DMS 273 (cell line): ENCODE data around the gene TAF10.

Experiments used
- DNase-seq: peaks from one replicate; lab custom pipeline; 2025; ENCODE audit not compliant: unreplicated experiment; lab: John Stamatoyannopoulos, UW

The TAF10 gene

DNA sequence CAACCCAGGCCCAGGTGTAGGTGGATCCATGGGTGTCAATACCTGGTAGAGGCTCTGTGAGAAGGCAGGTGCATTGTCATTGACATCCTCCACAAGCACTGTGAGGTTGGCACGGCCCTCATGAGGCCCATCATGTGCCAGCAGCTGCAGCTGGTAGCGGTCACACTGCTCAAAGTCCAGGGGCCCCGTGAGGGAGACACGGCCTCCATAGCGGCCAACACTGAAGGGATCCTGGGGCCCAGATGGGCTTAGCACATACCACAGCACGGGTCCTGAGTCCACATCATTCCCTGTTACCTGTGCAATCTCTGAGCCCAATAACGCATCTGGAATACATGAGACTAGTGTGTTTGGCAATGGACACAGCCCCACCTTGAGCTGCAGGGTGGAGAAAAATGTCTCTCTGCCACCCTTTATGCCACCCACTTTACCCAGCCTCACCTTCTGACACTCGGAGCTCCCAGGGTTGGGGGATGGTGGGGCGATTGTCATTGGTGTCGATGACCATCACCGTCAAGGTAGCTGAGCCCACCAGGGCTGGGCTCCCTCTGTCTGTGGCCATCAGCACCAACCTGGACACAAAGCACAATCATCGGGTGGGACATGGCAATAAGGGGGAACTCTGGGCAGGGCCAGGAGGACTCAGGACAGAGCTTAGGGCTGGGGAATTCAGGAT is 13.3 kb upstream of the TAF10 start:
- DNase-seq: no peak

DNA sequence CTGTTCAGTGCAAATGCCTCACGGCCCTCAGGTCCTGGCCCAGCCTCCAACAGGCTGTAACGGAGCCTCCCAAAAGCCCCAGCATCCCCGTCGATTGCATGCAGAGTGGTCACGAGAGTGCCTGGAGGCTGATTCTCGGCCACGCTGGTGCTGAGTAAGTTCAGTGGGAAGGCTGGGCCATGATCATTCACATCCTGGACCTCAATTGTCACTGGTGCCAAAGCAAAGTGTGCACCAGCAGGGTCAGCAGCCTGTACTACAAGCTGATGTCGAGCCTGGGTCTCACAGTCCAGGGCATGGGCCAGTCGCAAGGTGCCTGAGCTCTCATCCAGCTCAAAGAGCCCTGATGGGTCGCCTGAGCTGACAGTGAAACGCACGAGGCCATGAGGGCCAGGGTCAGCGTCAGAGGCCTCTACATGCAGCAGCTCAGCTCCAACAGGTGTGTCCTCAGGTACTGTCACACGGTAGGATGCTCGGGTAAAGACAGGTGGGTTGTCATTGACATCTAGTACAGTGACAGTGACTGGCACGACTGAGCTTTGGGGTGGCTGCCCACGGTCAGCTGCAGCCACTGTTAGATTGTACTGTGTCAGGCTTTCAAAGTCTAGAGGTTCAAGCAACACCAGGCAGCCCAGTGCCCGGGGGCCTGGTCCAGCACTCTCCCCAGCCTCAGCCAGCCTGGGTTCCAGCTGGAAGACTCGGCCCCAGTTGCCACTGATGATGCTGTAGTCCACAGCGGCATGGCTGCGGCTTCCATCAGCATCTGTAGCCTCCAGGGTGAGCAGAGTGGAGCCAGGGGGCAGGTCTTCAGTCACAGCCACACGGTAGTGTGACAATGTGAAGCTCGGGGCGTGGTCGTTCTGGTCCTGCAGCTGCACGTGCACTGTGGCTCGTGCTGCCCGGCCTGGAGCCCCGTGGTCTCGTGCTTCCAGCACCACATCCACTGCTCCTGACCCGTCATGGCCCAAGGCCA is 11.7 kb upstream of the TAF10 start:
- DNase-seq: no peak

DNA sequence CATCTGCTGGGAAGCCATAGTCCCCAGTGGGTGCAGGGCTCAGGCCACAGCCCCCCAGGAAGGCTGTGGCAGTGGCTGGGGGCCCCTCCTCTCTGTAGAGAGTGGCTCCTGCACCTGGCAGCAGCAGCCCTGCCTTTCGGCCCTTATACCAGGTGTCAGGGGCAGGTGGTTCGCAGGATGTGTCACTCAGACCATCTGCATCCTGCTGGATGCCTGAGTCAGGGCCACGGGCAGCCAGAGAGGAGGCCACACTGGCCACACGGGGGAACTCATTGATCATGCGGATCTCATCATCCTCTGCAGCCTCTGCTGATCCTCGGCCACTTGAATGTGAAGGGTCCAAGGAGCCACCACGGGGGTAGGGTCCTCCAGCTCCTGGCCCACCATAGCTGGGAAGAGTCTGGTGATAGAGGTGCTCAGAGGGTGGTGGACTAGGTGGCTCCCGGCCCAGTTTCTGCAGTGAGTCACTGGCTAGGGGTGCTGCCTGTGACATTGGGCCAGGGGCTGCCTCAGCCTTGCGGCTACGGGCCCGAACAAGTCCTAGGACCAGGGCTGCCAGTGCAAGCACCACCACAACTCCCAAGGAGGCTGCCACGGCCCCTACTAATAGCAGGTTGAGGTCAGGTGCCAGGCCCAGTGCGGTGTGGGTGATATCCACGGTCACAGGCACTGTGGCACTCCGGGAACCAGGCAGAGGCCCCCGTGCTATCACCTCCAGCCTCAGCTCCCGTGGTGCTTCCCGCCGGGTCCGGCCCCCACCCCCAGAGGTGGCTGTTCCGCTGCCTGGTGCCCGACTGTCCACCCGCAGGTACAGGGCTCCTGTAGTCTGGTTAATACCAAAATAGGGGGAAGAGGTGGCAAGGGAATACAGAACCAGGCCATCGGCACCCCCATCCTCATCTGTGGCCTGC is 10.5 kb upstream of the TAF10 start:
- no peak for DNase-seq

DNA sequence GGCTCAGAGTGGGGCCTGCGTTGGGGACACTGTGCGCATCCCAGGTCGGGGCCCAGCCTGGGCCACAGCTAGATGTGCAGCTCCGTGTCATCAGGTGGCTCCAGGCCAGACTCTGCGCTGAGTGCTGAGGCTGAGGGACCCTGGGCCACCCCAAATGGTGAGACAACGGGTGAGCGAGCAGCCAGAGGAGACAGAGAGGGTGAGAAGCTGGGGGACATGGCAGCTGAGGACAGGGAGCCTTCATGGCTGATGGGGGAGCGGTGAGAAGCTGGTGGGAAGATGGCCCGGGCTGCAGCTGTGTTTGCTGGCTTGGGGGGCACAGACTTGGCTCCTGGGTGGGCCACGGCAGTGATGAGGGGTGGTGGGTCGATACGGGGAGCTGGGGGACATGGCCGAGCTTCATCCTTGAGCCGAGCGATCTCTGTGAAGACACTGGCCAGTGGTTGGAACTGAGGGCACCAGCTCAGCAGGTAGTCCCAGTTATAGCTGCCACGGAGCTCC is 9.7 kb upstream of the TAF10 start:
- DNase-seq: no peak

- no peak for DNase-seq
Observed at GRCh38 chr11:6620636-6621035, 8.6 kb upstream of the TAF10 start.

DNA sequence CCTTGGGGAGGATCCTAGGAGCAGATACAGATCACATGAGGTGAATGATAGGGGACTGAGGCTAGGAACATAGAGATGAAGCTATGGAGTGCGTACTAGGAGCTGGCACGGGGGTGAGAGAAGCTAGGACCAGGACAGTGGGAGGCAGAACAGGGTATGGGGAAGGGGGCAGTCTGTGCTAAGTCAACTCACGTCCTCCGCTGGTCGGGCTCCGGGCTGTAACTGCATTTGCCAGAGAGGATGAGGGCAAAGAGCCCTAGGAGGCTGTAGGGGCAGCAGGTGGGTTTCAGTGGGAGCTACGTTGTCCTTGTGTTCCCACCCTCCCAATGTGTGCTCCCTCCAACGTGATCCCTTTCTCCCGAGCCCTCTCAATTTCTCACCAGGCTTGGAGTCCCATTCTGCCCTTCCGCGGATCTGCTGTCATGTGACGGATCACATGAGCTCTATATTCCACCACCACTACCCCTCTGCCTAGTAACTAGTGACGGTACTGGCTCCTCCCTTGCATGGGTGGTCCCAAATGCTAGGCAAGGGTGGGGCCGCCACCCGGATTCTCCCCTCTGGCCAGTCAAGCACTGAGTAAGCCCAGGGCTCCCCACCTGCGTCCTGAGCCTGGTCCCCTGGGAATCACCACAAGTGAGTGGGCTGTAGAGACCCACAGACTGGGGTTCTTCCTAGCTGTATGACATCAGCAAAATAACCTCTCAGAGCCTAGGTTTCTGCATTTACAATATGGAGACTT is 7.2 kb upstream of the TAF10 start, which contains the start of gene TPP1:
TSS of gene TPP1 (minus strand) at position 419 of the 742 bp plus-strand sequence. CDS start at position 397, 22 bp downstream.
- peak; percentile 94 for DNase-seq

DNA sequence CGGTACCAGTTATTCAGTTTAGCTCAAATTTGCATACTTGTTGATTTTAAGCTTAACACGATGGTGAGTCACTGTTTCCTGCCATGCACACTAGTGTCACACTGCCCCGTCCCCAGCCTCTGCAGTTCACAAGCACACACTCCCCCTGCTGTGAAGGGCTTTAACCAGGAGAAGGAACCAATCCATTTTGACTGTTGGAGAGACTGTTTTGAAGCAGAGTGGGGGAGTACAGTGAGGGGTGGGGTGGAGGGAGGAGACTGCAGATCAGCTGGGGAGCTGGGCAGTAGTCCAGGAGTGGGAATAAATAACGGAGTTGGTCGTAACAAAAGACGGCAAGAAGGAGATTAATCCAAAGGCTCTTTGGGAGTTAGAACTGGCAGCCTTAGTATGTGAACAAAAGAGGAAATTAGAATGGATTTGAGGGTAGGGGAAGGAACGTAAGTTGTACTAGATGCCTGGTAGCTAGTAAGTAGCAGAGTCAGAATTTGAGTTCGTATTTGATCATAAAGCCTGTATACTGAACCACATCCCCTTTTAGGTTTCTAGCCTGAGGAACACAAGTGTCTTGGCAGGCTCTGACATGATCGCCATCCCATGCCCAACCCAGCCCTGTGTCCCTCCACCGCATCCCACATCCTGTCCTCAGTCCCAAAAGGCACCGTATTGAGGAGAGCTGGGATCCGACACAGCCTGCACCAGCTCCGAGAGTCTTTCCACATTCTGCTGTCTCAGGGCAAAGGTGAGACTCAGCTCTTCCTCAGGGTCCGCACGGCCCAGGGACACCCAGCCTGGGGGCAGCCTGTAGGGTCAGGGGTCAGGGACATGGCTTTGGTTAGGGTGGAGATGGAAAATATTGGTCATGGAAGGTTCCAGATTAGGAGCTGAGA is 6.3 kb upstream of the TAF10 start:
- peak; percentile 10 for DNase-seq

DNA sequence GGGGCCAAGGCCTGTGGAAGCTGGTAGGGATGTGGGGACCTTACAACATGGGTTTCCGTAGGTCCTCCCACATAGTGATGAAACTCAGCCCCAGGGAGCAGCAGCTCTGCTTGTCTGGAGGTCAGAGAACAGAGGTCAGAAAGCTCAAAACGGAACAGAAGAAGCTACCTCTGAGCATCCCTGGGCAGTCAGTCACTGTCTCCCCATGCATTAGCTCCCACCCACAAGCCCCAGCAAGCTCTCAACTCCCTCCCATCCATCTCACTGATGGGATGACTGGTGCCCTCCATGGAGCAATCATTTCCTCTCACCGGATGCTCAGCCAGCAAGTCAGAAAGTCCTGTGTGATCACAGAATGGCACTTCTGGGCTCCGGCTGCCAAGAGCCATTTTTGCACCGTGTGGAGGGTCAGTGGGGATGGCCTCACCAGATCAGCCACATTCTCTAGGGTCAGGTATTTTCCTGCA is 5.3 kb upstream of the TAF10 start:
- DNase-seq: no peak

DNA sequence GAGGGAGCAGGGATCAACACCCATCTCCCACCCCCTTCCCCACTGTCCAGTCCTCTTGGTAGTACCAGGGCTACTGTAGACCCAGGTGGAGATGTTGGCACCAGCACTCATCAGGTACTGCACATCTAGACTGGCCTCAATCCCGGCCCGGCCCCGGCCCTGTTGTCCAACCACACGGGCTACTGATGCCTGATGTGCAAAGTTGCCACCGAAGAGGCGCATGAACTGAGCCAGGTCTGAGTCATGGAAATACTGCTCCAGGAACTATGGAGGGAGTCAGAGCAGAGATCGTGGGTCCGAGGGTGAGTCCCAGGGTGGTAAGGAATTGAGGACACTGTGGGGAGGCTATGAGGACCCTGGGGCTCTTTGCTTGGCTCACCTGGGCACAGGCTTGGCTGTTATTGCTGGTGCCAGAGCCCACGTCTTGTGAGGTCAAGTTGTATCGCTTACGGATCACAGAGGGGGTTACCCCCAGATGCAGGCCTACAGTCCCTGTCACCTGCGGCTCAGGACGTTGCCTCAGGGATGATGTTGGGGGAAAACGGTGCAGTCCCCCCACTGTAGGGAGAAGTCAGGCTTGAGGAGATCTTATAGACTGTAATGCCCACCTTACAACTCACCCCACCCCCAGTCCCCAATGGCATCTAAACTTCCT is 4.7 kb upstream of the TAF10 start:
- DNase-seq: no peak

DNA sequence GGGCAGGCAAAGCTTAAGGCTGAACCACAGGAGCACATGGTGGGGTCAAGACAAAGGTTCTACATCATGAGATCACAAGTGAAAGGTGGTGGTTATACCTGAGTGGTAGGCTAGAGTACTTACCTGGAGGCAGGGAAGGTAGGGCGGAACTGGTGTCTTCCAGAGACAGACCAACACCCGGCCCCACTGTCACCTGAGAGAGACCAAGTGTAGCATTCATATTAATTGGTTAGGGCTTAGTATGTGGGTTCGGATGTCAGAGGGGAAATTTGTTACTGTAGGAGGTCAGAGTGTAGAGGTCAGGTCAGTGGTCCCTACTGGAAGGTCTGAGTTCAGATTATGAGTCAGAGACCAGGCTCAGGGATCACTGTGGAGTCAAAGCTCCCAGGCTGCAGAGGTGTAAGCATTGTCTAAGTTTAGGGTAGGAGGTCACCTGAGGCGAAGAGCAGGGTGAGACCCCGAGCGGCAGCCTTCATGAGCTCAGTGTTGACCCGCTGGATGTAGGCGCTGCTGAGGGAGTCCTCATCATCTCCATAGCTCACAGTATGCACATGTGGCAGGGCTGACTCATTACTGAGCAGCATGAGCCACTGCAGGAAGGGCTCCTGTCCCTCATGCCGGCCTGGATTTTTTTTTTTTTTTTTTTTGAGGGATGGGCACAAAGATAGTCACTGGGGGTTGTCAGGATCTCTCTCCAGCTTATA is 4.0 kb upstream of the TAF10 start:
- no peak for DNase-seq

DNA sequence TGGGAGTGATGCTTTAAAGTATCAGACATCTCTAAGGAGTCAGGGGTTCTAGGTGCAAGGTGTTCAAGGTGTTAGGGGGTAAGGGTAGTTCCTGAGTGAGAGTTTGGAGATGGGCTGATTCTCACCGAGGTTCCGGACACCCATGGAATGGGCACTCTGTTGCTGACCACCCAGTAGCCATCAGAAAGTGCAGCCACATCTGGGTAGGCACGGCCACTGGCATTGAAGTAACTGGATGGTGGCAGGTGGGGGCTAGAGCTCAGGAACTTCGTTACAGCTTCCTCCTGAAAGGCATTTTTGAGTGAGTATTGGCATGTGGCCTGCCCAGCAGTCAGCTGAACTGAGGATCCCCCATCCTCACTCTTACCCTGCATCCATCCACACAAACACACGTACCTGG is 3.0 kb upstream of the TAF10 start:
- DNase-seq: no peak

- no peak for DNase-seq
Observed at GRCh38 chr11:6614446-6614845, 2.4 kb upstream of the TAF10 start.

- DNase-seq: no peak
Observed at GRCh38 chr11:6613496-6613895, 1.5 kb upstream of the TAF10 start.

DNA sequence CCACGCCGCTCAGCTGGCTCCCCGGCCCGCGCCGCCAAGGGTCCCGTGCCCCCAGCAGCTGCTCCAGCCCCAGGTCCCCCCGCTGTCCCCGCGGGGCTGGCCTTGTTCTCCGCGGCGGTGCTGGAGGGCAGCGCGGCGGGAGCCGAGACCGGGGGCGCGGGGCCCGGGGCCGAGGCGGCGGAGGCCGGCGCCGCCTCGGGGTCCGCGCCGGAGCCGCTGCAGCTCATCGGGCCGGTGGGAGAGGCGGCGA is 128 bp downstream of the TAF10 start:
- DNase-seq: no peak

GRCh38 chr11:6611092-6611962 is 689 bp downstream of the TAF10 start:
- DNase-seq: peak; percentile 56

GRCh38 chr11:6610591-6610990 is 1.4 kb downstream of the TAF10 start:
- DNase-seq: no peak

DNA sequence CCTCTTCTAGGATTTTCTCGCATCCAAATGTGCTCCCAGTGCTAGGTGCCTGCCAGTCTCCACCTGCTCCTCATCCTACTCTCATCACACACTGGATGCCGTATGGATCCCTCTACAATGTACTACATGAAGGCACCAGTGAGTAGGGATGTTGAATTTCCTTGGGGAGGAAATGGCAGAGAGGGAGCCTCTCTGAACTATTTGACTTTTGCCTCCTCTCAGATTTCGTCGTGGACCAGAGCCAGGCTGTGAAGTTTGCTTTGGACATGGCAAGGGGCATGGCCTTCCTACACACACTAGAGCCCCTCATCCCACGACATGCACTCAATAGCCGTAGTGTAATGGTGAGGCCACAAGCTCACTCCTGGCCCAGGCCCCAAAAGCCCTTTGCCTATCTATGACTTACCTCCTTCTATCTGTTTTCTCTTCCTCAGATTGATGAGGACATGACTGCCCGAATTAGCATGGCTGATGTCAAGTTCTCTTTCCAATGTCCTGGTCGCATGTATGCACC is 2.5 kb downstream of the TAF10 start:
- DNase-seq: no peak
